Lung (tissue), 12 donors: ENCODE results near the gene UST. TPM values are rescaled to one million over a fixed set of nuclear protein-coding genes. Genes with fewer than 3 reads are reported as not detected.

Experiments
- ATAC-seq: fragments of 200-7000 bp; cut with Tn5 transposase; one replicate; pipeline ENCODE4 v1.9.1; 2020; ENCODE audit warnings: moderate number of reproducible peaks; ENCODE audit not compliant: insufficient read depth, low FRiP score
- DNase-seq, 3 donors: peaks; one replicate each; pipeline ENCODE4 v3.0.0-alpha.2; 2013 to 2017
- H3K27ac ChIP-seq, 2 donors: one replicate each; pipeline ENCODE4 v1.5.1; 2013; ENCODE audit warnings: mild to moderate bottlenecking in 2 of 2, moderate library complexity in 2 of 2, control low read depth in 1 of 2, inconsistent platforms in 1 of 2, low read depth in 1 of 2, low read length in 1 of 2
- H3K27me3 ChIP-seq, 3 donors: one replicate each; pipeline ENCODE4 v1.5.1; 2013; ENCODE audit warnings: low read length in 2 of 3; ENCODE audit not compliant: control insufficient read depth in 3 of 3, insufficient read depth in 3 of 3
- H3K36me3 ChIP-seq, 4 donors: one replicate each; pipeline ENCODE4 v1.5.1; 2013; ENCODE audit warnings: low read length in 4 of 4, mild to moderate bottlenecking in 1 of 4, moderate library complexity in 1 of 4; ENCODE audit not compliant: control insufficient read depth in 4 of 4, insufficient read depth in 4 of 4
- H3K4me1 ChIP-seq, 5 donors: one replicate each; pipeline ENCODE4 v1.5.1; 2013; ENCODE audit warnings: low read length in 5 of 5, mild to moderate bottlenecking in 2 of 5, moderate library complexity in 1 of 5; ENCODE audit not compliant: control insufficient read depth in 5 of 5, insufficient read depth in 5 of 5
- H3K4me3 ChIP-seq: one replicate; pipeline ENCODE4 v1.5.1; 2013; ENCODE audit warnings: mild to moderate bottlenecking, control low read depth, moderate library complexity
- H3K9ac ChIP-seq, 2 donors: one replicate each; pipeline ENCODE4 v1.5.1; 2013; ENCODE audit warnings: low read length in 2 of 2, control low read depth in 1 of 2; ENCODE audit not compliant: insufficient read depth in 1 of 2
- H3K9me3 ChIP-seq, 4 donors: one replicate each; pipeline ENCODE4 v1.5.1; 2013; ENCODE audit warnings: low read length in 3 of 4, mild to moderate bottlenecking in 1 of 4, moderate library complexity in 1 of 4; ENCODE audit not compliant: control insufficient read depth in 4 of 4, insufficient read depth in 3 of 4
- WGBS, 2 donors: extraction: QIAGEN DNeasy Blood & Tissue Kit; methylation state at CpG; one replicate each; pipeline ENCODE4 v1.1.7; 2013; 5-methylcytosine and 5-hydroxymethylcytosine counted together
- polyA plus RNA-seq, 2 donors: library from polyadenylated mRNA; stranded (reverse); fragments of 200-250 nt; gene quantifications; one replicate each; pipeline ENCODE4 v1.2.1, GENCODE V29; 2013
- total RNA-seq, 2 donors: library from RNA; depleted of rRNA in 1 of 2; stranded (reverse); fragments of >200 nt in 1 of 2; gene quantifications; one replicate each; pipeline ENCODE4 v1.2.1, GENCODE V29; 2014 to 2021
- TF ChIP-seq, protein P1 (sequence below): IDR thresholded peaks from 2 replicates; pipeline ENCODE4 v1.5.1; 2012; ENCODE audit warnings: mild to moderate bottlenecking; ENCODE audit errors: control extremely low read depth, extremely low read depth
- donor health status: control.
- donor health status: control.
- donor health status: Bipolar disorder and iron deficiency.
- donor health status: healthy.
- donor health status: DM: yes; HTN: yes; CAD: no.

The UST gene
- total and polyA plus RNA-seq, 4 donors, result 4.5 to 24.0 (median 7.1) TPM

DNA sequence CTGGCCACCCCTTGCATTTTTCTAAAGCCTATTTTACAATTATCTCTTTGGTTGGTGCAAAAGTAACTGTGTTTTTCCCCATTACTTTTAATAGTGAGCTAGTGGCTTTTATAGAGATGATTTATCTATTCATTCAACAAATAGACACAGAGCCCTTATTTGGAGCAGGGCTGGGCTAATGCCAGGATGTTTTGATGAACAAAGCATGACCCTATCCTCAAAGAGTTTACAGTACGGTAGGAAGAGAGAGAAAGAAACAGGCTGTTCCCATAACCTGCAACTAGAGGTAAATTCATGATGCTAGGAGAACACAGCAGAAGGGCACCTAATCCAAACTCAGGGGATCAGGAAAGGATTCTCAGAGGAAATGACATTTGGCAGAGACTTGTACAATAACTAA lies 37.3 kb upstream of the UST start:
- no peaks in the 10 kb centered on the region for H3K9me3 ChIP-seq
- H3K4me1 ChIP-seq, result no peaks in the 10 kb centered on the region
- 45 to 73% methylated on average over 1 of the region's 1 CpG for WGBS, 2 donors
- ATAC-seq (no peak), DNase-seq (peak in 1 of 3 donors; percentile 24)
- H3K36me3 ChIP-seq, result no peaks in the 10 kb centered on the region
- TF ChIP-seq, protein P1, sequence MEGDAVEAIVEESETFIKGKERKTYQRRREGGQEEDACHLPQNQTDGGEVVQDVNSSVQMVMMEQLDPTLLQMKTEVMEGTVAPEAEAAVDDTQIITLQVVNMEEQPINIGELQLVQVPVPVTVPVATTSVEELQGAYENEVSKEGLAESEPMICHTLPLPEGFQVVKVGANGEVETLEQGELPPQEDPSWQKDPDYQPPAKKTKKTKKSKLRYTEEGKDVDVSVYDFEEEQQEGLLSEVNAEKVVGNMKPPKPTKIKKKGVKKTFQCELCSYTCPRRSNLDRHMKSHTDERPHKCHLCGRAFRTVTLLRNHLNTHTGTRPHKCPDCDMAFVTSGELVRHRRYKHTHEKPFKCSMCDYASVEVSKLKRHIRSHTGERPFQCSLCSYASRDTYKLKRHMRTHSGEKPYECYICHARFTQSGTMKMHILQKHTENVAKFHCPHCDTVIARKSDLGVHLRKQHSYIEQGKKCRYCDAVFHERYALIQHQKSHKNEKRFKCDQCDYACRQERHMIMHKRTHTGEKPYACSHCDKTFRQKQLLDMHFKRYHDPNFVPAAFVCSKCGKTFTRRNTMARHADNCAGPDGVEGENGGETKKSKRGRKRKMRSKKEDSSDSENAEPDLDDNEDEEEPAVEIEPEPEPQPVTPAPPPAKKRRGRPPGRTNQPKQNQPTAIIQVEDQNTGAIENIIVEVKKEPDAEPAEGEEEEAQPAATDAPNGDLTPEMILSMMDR, result no peak
- no peak overlapping the region for H3K4me3 ChIP-seq
- H3K9ac ChIP-seq, result no peak overlapping the region
- no peaks in the 10 kb centered on the region for H3K27me3 ChIP-seq
- H3K27ac ChIP-seq, result no peak overlapping the region

DNA sequence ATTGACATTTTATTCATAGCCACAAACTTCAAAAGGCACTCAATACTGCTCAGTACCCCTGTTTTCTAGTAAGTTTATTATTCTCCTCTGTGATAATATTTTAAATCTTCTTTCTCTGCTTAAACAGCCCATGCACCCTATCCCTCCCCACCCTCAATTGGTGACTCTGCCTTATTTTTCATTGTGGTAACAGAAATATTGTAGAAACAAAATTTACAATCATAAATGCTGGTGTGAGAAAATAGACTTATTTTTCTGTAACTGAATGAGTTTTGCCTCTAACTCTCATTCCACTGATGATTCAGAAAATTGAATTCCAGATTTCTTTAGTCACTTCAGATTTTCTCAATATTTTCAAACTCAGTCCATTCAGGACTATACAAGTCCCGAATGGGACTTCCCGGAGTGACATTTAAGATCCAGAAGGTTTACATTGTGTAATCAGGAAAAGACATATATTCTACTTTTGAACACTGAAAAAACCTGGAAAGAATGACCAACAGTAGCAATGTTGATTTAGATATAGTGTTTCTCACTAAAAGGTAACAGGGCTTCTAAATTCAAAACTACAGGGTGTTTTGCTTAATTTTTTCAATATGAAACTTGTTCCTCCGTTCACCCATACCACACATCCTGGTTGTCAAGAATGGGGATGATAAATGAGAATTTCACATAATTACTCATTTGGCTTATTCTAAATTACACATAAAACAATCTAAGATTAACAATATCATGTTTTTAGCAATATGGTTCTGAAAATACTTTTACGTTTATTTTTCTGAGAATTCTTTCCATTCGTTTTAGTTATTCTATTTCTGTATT lies 34.8 kb upstream of the UST start:
- H3K9me3 ChIP-seq, result no peaks in the 10 kb centered on the region
- no peak overlapping the region for H3K9ac ChIP-seq
- WGBS, 2 donors, result 53 to 64% methylated on average over 5 of the region's 5 CpGs
- DNase-seq (no peak), ATAC-seq (no peak)
- H3K4me3 ChIP-seq, result no peak overlapping the region
- H3K27ac ChIP-seq, result no peak overlapping the region
- TF ChIP-seq, protein P1, result no peak
- H3K4me1 ChIP-seq, result no peaks in the 10 kb centered on the region
- H3K36me3 ChIP-seq, result no peaks in the 10 kb centered on the region
- H3K27me3 ChIP-seq, result no peaks in the 10 kb centered on the region

DNA sequence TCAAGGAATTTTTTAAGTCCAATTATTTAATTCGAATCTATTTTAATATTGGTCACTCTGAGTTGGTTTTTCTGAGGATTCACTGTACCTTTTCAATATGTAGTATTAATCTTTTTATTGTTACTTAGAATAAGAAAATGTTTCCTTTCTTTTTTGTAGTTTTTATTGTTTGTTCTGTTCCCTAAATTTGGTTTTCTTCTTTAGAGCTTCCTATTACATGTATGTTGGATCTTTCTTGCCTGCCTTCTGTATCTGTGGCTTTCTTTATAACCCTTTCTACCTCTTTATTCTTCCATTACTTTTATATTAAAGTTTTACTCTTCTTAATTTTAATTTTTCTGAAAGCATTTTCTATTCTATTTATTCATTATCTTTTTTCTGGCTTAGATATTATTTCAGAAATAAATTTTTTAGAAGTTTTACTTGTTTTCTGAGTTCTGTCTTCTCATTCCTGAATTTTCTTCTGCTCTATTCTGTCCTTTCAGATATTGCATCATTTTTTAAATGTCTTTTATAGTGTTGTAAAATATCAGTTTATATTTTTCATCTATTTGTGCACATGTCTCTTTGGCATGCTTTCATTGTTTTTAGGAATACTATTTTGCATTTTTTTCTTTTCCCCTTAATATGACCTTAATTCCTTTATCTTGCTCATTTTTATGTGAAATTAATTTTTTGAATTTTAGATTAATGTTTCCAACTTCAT lies 33.6 kb upstream of the UST start:
- TF ChIP-seq, protein P1, result no peak
- no peak overlapping the region for H3K4me3 ChIP-seq
- WGBS, 2 donors, result 95 to 98% methylated on average over 1 of the region's 1 CpG
- no peak overlapping the region for H3K9ac ChIP-seq
- no peaks in the 10 kb centered on the region for H3K4me1 ChIP-seq
- no peak for DNase-seq
- H3K36me3 ChIP-seq, result no peaks in the 10 kb centered on the region
- no peak for ATAC-seq
- no peak overlapping the region for H3K27ac ChIP-seq
- H3K27me3 ChIP-seq, result no peaks in the 10 kb centered on the region
- H3K9me3 ChIP-seq, result no peaks in the 10 kb centered on the region
